UCSD-AML1 (cell line): ENCODE data around the gene CAGE1.
"Not testable (repeated sequence)": the region's sequence is repeated elsewhere in the genome, so short reads cannot be mapped to it uniquely, and the experiment has no call there.

ENCODE experiments used
- DNase-seq: peaks from one replicate; lab custom pipeline; 2025; ENCODE audit not compliant: unreplicated experiment; lab: John Stamatoyannopoulos, UW

CAGE1 gene

GRCh38 chr6:7410851-7411250 is 21.3 kb upstream of the CAGE1 start:
- DNase-seq, result no peak

GRCh38 chr6:7409740-7410139 is 20.2 kb upstream of the CAGE1 start:
- DNase-seq, result no peak

- no peak for DNase-seq
Observed at GRCh38 chr6:7406743-7407142, 17.2 kb upstream of the CAGE1 start.

GRCh38 chr6:7404546-7404945 is 15.0 kb upstream of the CAGE1 start:
- no peak for DNase-seq

GRCh38 chr6:7402716-7403115 is 13.2 kb upstream of the CAGE1 start:
- DNase-seq, result no peak

GRCh38 chr6:7401075-7401474 is 11.5 kb upstream of the CAGE1 start:
- DNase-seq, result no peak

- DNase-seq, result no peak
Observed at GRCh38 chr6:7392402-7392801, 2.9 kb upstream of the CAGE1 start.

GRCh38 chr6:7391151-7391550 is 1.6 kb upstream of the CAGE1 start:
- DNase-seq, result no peak

GRCh38 chr6:7390226-7390878 is 810 bp upstream of the CAGE1 start:
- DNase-seq, result no peak

- DNase-seq, result no peak
Observed at GRCh38 chr6:7389162-7389450, 436 bp downstream of the CAGE1 start.

GRCh38 chr6:7381092-7381491 is 8.4 kb downstream of the CAGE1 start:
- DNase-seq, result no peak

GRCh38 chr6:7378740-7379139 is 10.8 kb downstream of the CAGE1 start:
- no peak for DNase-seq

GRCh38 chr6:7377961-7378360 is 11.6 kb downstream of the CAGE1 start:
- no peak for DNase-seq

GRCh38 chr6:7373739-7374138 is 15.8 kb downstream of the CAGE1 start:
- DNase-seq, result no peak

GRCh38 chr6:7367408-7367807 is 22.1 kb downstream of the CAGE1 start:
- DNase-seq, result no peak

GRCh38 chr6:7351916-7352315 is 37.6 kb downstream of the CAGE1 start:
- not testable (repeated sequence) for DNase-seq

- DNase-seq, result not testable (repeated sequence)
Observed at GRCh38 chr6:7350591-7350990, 39.0 kb downstream of the CAGE1 start.

- not testable (repeated sequence) for DNase-seq
Observed at GRCh38 chr6:7347551-7347997, 42.0 kb downstream of the CAGE1 start.

GRCh38 chr6:7344773-7345450 is 44.6 kb downstream of the CAGE1 start:
- not testable (repeated sequence) for DNase-seq

GRCh38 chr6:7343546-7344475 is 45.7 kb downstream of the CAGE1 start:
- no peak for DNase-seq

GRCh38 chr6:7341989-7342742 is 47.4 kb downstream of the CAGE1 start:
- DNase-seq, result no peak
